Mammary epithelial cell (primary cell): Measurements from ENCODE around the gene PSMB10.

Experiments used
- EZH2 ChIP-seq: IDR thresholded peaks from 2 replicates; pipeline ENCODE4 v1.6.1; 2012; ENCODE audit warnings: low read length, inconsistent platforms, borderline replicate concordance
- TF ChIP-seq, protein P1 (sequence below), 2 donors: IDR thresholded peaks in 1 of 2; conservative IDR thresholded peaks in 1 of 2; 2 replicates each; pipeline ENCODE4 v1.5.1; 2011 to 2012; ENCODE audit warnings: inconsistent platforms in 2 of 2, low read length in 2 of 2, mild to moderate bottlenecking in 2 of 2, control low read depth in 1 of 2, low read depth in 1 of 2; ENCODE audit not compliant: insufficient read depth in 1 of 2; ENCODE audit errors: extremely low read depth in 1 of 2

DNA sequence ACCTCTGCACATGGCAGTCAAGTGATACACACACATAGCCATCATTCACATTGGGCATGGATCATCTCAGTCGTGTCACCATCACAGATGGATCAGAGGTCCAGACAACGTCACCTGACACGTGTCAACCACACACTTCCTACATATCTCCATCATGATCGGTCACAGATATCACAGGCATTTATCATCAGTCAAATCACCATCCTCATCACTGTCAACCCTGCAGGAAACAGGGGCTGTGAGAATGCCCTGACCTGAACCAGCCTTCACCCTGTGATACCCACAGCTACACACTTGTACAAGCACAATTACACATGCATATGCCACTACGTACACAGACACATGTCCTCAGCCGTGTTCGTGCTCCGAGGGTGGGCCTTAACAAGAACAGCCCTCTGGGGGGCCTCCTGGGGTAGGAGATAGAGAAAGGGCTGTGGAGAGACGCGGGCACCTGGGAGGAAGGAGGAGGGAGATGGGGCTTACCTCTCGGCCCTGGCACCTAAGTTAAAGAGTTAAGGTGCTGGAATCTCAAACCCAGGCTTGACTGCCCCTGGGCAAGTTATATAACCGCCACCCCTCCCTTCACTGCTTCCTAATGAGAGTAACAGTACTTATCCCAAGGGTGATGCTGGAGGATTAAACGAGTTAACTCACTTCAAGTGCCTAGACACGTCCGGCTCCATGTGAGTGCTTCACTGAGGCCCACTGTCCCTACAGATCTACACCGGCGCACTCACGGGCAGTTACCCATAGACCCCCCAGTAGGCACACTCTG, 30.7 kb upstream of the PSMB10 start:
- TF ChIP-seq, protein P1, sequence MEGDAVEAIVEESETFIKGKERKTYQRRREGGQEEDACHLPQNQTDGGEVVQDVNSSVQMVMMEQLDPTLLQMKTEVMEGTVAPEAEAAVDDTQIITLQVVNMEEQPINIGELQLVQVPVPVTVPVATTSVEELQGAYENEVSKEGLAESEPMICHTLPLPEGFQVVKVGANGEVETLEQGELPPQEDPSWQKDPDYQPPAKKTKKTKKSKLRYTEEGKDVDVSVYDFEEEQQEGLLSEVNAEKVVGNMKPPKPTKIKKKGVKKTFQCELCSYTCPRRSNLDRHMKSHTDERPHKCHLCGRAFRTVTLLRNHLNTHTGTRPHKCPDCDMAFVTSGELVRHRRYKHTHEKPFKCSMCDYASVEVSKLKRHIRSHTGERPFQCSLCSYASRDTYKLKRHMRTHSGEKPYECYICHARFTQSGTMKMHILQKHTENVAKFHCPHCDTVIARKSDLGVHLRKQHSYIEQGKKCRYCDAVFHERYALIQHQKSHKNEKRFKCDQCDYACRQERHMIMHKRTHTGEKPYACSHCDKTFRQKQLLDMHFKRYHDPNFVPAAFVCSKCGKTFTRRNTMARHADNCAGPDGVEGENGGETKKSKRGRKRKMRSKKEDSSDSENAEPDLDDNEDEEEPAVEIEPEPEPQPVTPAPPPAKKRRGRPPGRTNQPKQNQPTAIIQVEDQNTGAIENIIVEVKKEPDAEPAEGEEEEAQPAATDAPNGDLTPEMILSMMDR (conservative IDR thresholded peaks at IDR 0.05 in 1 of 2, IDR thresholded peaks at IDR 0.05 in 1 of 2; ENCODE audit: extremely low read depth in 1 of 2, insufficient read depth in 1 of 2, low read depth in 1 of 2, low read length in 2 of 2), result no peak
- no peak for TF ChIP-seq EZH2
